Neuronal stem cell (in vitro differentiated cells): ENCODE measurements around the gene RASAL1.

Source experiments
- DNase-seq: peaks from one replicate; pipeline ENCODE4 v3.0.0-alpha.2; 2013; ENCODE audit warnings: low spot score
- H2AFZ ChIP-seq: one replicate; pipeline ENCODE4 v1.6.1; 2013; ENCODE audit warnings: mild to moderate bottlenecking, low read length, inconsistent platforms
- H2AK5ac ChIP-seq: 2 replicates; pipeline ENCODE4 v1.6.1; 2013; ENCODE audit warnings: low read depth, mild to moderate bottlenecking, inconsistent platforms, low read length, moderate library complexity, mixed read lengths
- H2BK120ac ChIP-seq: 2 replicates; pipeline ENCODE4 v1.6.1; 2013; ENCODE audit warnings: low read depth, mild to moderate bottlenecking, inconsistent platforms, low read length, moderate library complexity, mixed read lengths
- H2BK12ac ChIP-seq: one replicate; pipeline ENCODE4 v1.6.1; 2013; ENCODE audit warnings: low read length, inconsistent platforms
- H2BK15ac ChIP-seq: 2 replicates; pipeline ENCODE4 v1.6.1; 2013; ENCODE audit warnings: mild to moderate bottlenecking, low read length, inconsistent platforms, mixed read lengths
- H2BK5ac ChIP-seq: one replicate; pipeline ENCODE4 v1.6.1; 2013; ENCODE audit warnings: inconsistent platforms, mild to moderate bottlenecking, low read length, moderate library complexity
- H3K14ac ChIP-seq: one replicate; pipeline ENCODE4 v1.6.1; 2013; ENCODE audit warnings: low read length, inconsistent platforms
- H3K18ac ChIP-seq: 2 replicates; pipeline ENCODE4 v1.6.1; 2013; ENCODE audit warnings: low read length, inconsistent platforms
- H3K23ac ChIP-seq: 2 replicates; pipeline ENCODE4 v1.6.1; 2013; ENCODE audit warnings: low read depth, mild to moderate bottlenecking, mixed read lengths, low read length, inconsistent platforms; ENCODE audit not compliant: poor library complexity
- H3K27ac ChIP-seq: replicated peaks from 3 replicates; pipeline ENCODE4 v1.5.1; 2013; ENCODE audit warnings: low read length, inconsistent platforms
- H3K27me3 ChIP-seq, 3 experiments: 2 replicates each; pipeline ENCODE4 v1.6.1; 2013; ENCODE audit warnings: low read length in 3 of 3, mild to moderate bottlenecking in 2 of 3, inconsistent platforms in 1 of 3, low read depth in 1 of 3, mixed read lengths in 1 of 3, moderate library complexity in 1 of 3; ENCODE audit not compliant: control insufficient read depth in 3 of 3, insufficient read depth in 3 of 3
- H3K36me3 ChIP-seq, 2 donors: replicated peaks in 1 of 2; 2 replicates each; pipeline ENCODE4 v1.6.1; 2013; ENCODE audit warnings: low read length in 2 of 2; ENCODE audit not compliant: control insufficient read depth in 2 of 2, insufficient read depth in 2 of 2
- H3K4ac ChIP-seq: 2 replicates; pipeline ENCODE4 v1.6.1; 2013; ENCODE audit warnings: inconsistent platforms, mild to moderate bottlenecking, low read length, moderate library complexity
- H3K4me1 ChIP-seq, 2 donors: 1 replicate in 1 of 2; 2 replicates in 1 of 2; pipeline ENCODE4 v1.6.1; 2013; ENCODE audit warnings: low read length in 2 of 2, low read depth in 1 of 2; ENCODE audit not compliant: control insufficient read depth in 2 of 2, insufficient read depth in 1 of 2
- H3K4me2 ChIP-seq: one replicate; pipeline ENCODE4 v1.6.1; 2013; ENCODE audit warnings: mild to moderate bottlenecking, low read length, inconsistent platforms; ENCODE audit not compliant: insufficient read depth, poor library complexity, severe bottlenecking
- H3K4me3 ChIP-seq, 2 donors: 2 replicates each; pipeline ENCODE4 v1.5.1; 2013; ENCODE audit warnings: low read length in 2 of 2, mild to moderate bottlenecking in 2 of 2, inconsistent platforms in 1 of 2, moderate library complexity in 1 of 2
- H3K79me1 ChIP-seq: one replicate; pipeline ENCODE4 v1.6.1; 2013; ENCODE audit warnings: low read depth, mild to moderate bottlenecking, inconsistent platforms, low read length, moderate library complexity
- H3K9ac ChIP-seq: one replicate; pipeline ENCODE4 v1.6.1; 2013; ENCODE audit warnings: mild to moderate bottlenecking, low read depth, low read length, inconsistent platforms; ENCODE audit not compliant: poor library complexity
- H3K9me3 ChIP-seq, 2 donors: replicated peaks in 1 of 2; 2 replicates each; pipeline versions ENCODE3 to v1.6.1; 2013; ENCODE audit warnings: low read length in 2 of 2, mild to moderate bottlenecking in 2 of 2, inconsistent platforms in 1 of 2, low read depth in 1 of 2, mixed read lengths in 1 of 2, moderate library complexity in 1 of 2; ENCODE audit not compliant: control insufficient read depth in 2 of 2, insufficient read depth in 1 of 2
- H4K8ac ChIP-seq: one replicate; pipeline ENCODE4 v1.6.1; 2013; ENCODE audit warnings: low read depth, mild to moderate bottlenecking, inconsistent platforms, low read length, moderate library complexity
- H4K91ac ChIP-seq: one replicate; pipeline ENCODE4 v1.6.1; 2013; ENCODE audit warnings: low read length, low read depth, mild to moderate bottlenecking, inconsistent platforms; ENCODE audit not compliant: poor library complexity
- WGBS, 2 donors: extraction: QIAGEN DNeasy Blood & Tissue Kit; methylation state at CpG; one replicate each; pipeline ENCODE4 v1.1.7; 2013; ENCODE audit warnings: missing lambda C conversion rate in 2 of 2, mixed read lengths in 1 of 2; ENCODE audit not compliant: insufficient read length in 2 of 2, insufficient replicate concordance in 1 of 2; ENCODE audit errors: extremely low coverage in 2 of 2; 5-methylcytosine and 5-hydroxymethylcytosine counted together

RASAL1 gene

GRCh38 chr12:113174461-113175384 lies 39.2 kb upstream of the RASAL1 start:
- Histone ChIP-seq H3K14ac (no peak overlapping the region), H3K9me3 (peaks cover 9 to 12% of the 10 kb centered on the region in 2 donors), H3K4me3 (peak overlapping the region in 1 of 2 donors; percentile 57), H3K36me3 (peaks cover 66 to 96% of the 10 kb centered on the region in 2 donors), H2BK5ac (no peak overlapping the region), H2BK120ac (no peak overlapping the region), H2BK12ac (no peak overlapping the region), H3K4me2 (no peak overlapping the region), H3K9ac (peak overlapping the region; percentile 54), H2AFZ (no peak overlapping the region), H3K23ac (peak overlapping the region; percentile 86), H3K18ac (peak overlapping the region; percentile 6), H4K8ac (peak overlapping the region; percentile 99), H3K79me1 (peaks cover 5% of the 10 kb centered on the region), H2AK5ac (peak overlapping the region; percentile 38), H3K4me1 (no peaks in the 10 kb centered on the region), H3K27ac (no peak overlapping the region), H3K4ac (peak overlapping the region; percentile 47), H2BK15ac (no peak overlapping the region), H3K27me3 (no peaks in the 10 kb centered on the region), H4K91ac (no peak overlapping the region)
- no CpG with 5 or more reads among the region's 32 CpGs for WGBS, 2 donors
- DNase-seq: peak; percentile 59

GRCh38 chr12:113173081-113173698 lies 37.6 kb upstream of the RASAL1 start:
- Histone ChIP-seq H2BK12ac (no peak overlapping the region), H2AFZ (no peak overlapping the region), H3K9ac (no peak overlapping the region), H3K23ac (no peak overlapping the region), H2BK5ac (no peak overlapping the region), H3K27ac (no peak overlapping the region), H3K27me3 (no peaks in the 10 kb centered on the region), H3K4me3 (no peak overlapping the region), H2BK15ac (no peak overlapping the region), H3K4ac (no peak overlapping the region), H3K4me2 (no peak overlapping the region), H2AK5ac (no peak overlapping the region), H4K8ac (no peak overlapping the region), H4K91ac (no peak overlapping the region), H3K14ac (no peak overlapping the region), H3K18ac (no peak overlapping the region), H3K4me1 (no peaks in the 10 kb centered on the region), H3K9me3 (peaks cover 8 to 12% of the 10 kb centered on the region in 2 donors), H2BK120ac (no peak overlapping the region), H3K79me1 (peaks cover 3% of the 10 kb centered on the region), H3K36me3 (peaks cover 54 to 95% of the 10 kb centered on the region in 2 donors)
- WGBS, 2 donors: no CpG with 5 or more reads among the region's 7 CpGs
- no peak for DNase-seq

- Histone ChIP-seq H3K27me3 (no peaks in the 10 kb centered on the region), H2AK5ac (no peak overlapping the region), H3K4me1 (no peaks in the 10 kb centered on the region), H4K91ac (no peak overlapping the region), H2BK12ac (no peak overlapping the region), H2BK5ac (no peak overlapping the region), H3K4ac (no peak overlapping the region), H3K18ac (no peak overlapping the region), H3K36me3 (peaks cover 48 to 94% of the 10 kb centered on the region in 2 donors), H3K27ac (no peak overlapping the region), H2BK120ac (no peak overlapping the region), H2AFZ (no peak overlapping the region), H3K4me2 (no peak overlapping the region), H4K8ac (no peak overlapping the region), H3K14ac (no peak overlapping the region), H2BK15ac (no peak overlapping the region), H3K9ac (no peak overlapping the region), H3K9me3 (peaks cover 4% of the 10 kb centered on the region in 2 donors), H3K23ac (no peak overlapping the region), H3K4me3 (no peak overlapping the region), H3K79me1 (peaks cover 3% of the 10 kb centered on the region)
- DNase-seq: no peak
- WGBS, 2 donors: no CpG with 5 or more reads among the region's 20 CpGs
Measured at GRCh38 chr12:113172185-113172584, 36.6 kb upstream of the RASAL1 start.

- no peak overlapping the region for H2BK120ac ChIP-seq
- H3K27me3 ChIP-seq: no peaks in the 10 kb centered on the region
- no peak overlapping the region for H2BK5ac ChIP-seq
- no peak overlapping the region for H3K4ac ChIP-seq
- H3K9me3 ChIP-seq: peaks cover 0 to under 1% of the 10 kb centered on the region in 2 donors
- H2BK12ac ChIP-seq: no peak overlapping the region
- H3K27ac ChIP-seq: no peak overlapping the region
- H3K79me1 ChIP-seq: peaks cover 3% of the 10 kb centered on the region
- H3K4me3 ChIP-seq: no peak overlapping the region
- H3K4me1 ChIP-seq: no peaks in the 10 kb centered on the region
- no peak overlapping the region for H3K9ac ChIP-seq
- H3K36me3 ChIP-seq: peaks cover 43 to 94% of the 10 kb centered on the region in 2 donors
- no peak overlapping the region for H3K14ac ChIP-seq
- no peak overlapping the region for H2AK5ac ChIP-seq
- no peak overlapping the region for H2AFZ ChIP-seq
- H4K91ac ChIP-seq: no peak overlapping the region
- no peak overlapping the region for H4K8ac ChIP-seq
- no peak overlapping the region for H3K18ac ChIP-seq
- no peak for DNase-seq
- no CpG with 5 or more reads among the region's 9 CpGs for WGBS, 2 donors
- H3K4me2 ChIP-seq: no peak overlapping the region
- H3K23ac ChIP-seq: no peak overlapping the region
- no peak overlapping the region for H2BK15ac ChIP-seq
Measured at GRCh38 chr12:113171543-113171942, 36.0 kb upstream of the RASAL1 start.
